ENCODE measurements around the gene MAPK8.

DNA sequence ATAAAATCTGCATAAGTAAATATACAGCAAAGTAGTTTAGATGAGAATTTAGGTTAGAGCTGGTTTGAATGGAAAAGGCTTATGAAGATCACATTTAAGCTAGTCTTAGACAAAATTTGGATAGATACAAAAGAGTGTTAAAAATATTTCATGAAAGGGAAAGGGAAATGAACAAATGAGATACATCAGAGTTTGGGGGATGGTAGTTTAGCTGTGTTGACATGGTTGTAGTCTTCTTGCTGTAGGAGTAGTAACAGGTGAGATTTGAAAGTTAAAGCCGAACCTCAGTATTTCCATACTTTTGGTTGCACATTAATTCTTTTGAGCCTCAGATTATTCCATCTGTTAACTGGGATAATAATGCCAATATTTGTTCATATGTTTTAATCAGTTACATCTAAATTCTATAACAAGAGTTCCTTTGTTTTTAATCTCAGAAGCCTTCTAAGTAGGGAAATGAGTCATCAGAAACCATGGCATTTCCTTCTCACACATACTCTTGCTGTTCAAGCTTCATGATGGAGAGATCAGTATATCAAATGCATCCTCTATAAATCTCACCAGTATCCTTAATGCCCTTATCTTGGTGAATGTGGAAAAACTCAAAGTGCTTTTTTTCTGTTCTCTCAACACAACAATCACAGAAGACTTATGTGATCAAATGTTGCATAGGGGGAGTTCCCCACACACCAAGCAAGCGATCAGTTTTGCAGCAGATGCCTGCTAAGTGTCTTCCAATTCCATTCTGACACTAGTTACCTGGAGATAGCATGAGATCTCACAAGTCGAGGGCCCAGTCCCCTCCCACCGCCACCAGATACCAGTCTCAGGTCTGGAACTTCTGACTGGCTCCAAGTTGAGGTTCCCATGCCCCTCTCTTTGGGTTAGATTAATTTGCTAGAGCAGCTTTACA is 84.7 kb downstream of the MAPK8 start:
- TF ChIP-seq POLR2A (IDR thresholded peaks at IDR 0.05) (no peak), CTCF (IDR thresholded peaks at IDR 0.05) (no peak)
